ENCODE measurements around the gene ATRIP. TPM values are rescaled to one million over a fixed set of nuclear protein-coding genes. Genes with fewer than 3 reads are reported as not detected.

ATRIP gene
- total RNA-seq, 2 donors from 2014 or later = 3.2 to 8.6 TPM

DNA sequence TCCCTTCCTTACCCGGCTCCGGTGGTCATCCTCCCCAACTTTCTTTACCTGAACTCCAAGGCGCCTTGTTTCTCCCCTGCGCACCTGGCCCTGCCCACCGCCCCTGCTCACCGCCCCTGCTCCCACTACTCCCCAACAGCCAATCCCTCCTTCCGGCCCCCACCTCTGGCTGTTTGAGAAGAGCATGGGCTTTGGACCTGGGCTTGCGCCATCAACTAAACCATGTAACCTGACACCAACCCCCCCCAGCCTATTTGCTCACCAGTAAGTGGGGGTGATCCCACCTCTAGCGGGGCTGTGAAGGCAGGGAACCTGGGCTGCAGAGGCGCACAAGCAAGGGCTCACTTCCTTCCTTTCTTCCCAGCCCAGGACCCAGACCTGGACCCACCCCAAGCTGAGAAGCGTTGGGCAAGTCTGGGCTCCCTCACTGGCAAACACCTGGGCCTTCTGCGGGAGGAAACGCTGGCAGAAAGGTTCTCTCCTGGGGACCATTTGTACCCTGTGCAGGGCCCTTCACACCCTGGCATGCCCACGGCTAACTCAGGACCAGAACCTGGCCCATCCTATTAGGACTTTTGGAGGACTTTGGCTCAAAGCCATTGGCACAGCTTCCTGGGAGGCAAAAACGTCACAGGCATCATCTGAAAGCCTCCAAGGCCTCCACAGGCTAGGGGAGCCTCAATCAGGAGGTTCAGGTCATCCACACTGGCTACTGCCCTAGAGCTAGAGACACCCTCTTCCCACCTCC, 16.4 kb upstream of the ATRIP start, which contains the start of gene PLXNB1:
Gene PLXNB1 (minus strand): TSS at position 127 of the 748 bp plus-strand sequence. CDS start 5,475 bp downstream, outside the sequence.
- H3K4me1 ChIP-seq = peaks cover 38% of the 10 kb centered on the region
- intact Hi-C loops (cut with DNase I) = no loop called here

DNA sequence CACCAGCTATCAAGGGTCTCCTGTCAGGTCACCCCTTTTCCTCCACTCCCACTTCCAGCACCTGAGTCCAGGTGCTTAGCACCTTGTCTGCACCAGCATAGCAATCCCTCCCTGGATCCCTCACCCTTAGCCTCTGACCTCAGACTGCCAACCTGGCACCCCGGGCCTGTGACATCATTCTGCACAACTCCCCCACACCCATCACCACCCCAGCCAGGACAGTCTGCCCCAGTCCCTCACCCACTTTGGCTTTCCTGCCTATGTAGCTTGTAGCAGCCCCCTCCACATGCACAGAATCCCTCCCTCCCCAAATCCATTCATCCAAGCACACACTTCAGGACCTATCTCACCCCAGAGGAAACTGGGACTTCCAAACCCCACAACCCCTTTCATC, 15.8 kb upstream of the ATRIP start:
- Histone ChIP-seq H3K27ac (peak overlapping the region; percentile 89), H3K27me3 (no peaks in the 10 kb centered on the region), H3K9me3 (no peaks in the 10 kb centered on the region), H3K9ac (ENCODE audit: low read depth in 2 of 2, low read length in 2 of 2) (peak overlapping the region; percentile 63 to 80), H3K4me1 (peaks cover 39% of the 10 kb centered on the region), H3K4me3 (no peak overlapping the region), H3K36me3 (no peaks in the 10 kb centered on the region)
- intact Hi-C loops (cut with DNase I) = no loop called here
- TF ChIP-seq, protein P1, sequence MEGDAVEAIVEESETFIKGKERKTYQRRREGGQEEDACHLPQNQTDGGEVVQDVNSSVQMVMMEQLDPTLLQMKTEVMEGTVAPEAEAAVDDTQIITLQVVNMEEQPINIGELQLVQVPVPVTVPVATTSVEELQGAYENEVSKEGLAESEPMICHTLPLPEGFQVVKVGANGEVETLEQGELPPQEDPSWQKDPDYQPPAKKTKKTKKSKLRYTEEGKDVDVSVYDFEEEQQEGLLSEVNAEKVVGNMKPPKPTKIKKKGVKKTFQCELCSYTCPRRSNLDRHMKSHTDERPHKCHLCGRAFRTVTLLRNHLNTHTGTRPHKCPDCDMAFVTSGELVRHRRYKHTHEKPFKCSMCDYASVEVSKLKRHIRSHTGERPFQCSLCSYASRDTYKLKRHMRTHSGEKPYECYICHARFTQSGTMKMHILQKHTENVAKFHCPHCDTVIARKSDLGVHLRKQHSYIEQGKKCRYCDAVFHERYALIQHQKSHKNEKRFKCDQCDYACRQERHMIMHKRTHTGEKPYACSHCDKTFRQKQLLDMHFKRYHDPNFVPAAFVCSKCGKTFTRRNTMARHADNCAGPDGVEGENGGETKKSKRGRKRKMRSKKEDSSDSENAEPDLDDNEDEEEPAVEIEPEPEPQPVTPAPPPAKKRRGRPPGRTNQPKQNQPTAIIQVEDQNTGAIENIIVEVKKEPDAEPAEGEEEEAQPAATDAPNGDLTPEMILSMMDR (IDR thresholded peaks at IDR 0.05) = no peak
- no peak for DNase-seq

More for the DNA sequence above, 16.4 kb upstream of the ATRIP start, which contains the start of gene PLXNB1:
- H3K9me3 ChIP-seq = no peaks in the 10 kb centered on the region
- no peaks in the 10 kb centered on the region for H3K36me3 ChIP-seq
- no peaks in the 10 kb centered on the region for H3K27me3 ChIP-seq
- H3K27ac ChIP-seq = peak within 1 kb of the TSS; percentile 89
- H3K4me3 ChIP-seq = peak within 1 kb of the TSS; percentile 73
- TF ChIP-seq, protein P1 (IDR thresholded peaks at IDR 0.05) = no peak
- peak; percentile 85 for DNase-seq
- peak within 1 kb of the TSS; percentile 63 to 89 for H3K9ac ChIP-seq (ENCODE audit: low read depth in 2 of 2, low read length in 2 of 2)

DNA sequence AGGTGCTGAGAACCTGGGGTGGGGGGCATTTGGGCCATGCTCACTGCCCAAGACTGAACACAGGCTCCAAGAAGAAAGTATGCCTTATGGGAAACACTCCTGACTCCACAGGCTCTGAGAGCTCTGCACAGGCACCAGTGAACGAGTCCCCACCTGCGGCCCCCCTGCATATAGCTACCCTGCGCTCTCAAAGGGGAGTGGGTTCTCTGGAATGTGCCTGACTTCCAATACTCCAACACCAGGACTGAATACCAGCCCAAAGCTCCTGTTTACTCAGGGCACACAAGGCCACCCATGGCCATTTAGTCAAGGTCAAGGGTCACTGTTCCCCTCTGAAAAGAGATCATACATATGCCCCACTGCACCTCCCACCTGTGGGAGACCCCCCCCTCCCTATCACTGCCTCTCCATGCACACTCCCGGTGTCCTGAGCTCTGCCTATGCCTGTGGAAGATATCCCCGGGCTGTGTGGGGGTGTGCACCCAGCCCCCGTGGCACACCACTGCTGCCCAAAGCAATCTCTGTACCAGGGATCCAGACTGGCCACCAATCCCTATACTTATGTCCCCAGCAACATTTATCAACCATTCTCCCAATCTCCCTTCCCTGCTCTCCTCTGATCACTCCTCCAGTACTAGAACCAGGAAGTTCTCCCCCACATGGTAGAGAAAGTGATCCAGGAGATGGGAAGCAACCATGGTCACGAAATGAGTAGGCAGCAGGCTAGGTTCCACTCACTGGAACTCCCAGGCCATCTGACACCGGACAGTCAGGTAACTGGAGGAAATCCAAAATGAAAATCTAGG, 15.1 kb upstream of the ATRIP start:
- Histone ChIP-seq H3K4me1 (peaks cover 35% of the 10 kb centered on the region), H3K27ac (no peak overlapping the region), H3K9me3 (no peaks in the 10 kb centered on the region), H3K9ac (ENCODE audit: low read depth in 2 of 2, low read length in 2 of 2) (peak overlapping the region in 1 of 2 donors; percentile 80), H3K4me3 (no peak overlapping the region), H3K36me3 (no peaks in the 10 kb centered on the region), H3K27me3 (no peaks in the 10 kb centered on the region)
- no peak for DNase-seq
- intact Hi-C loops (cut with DNase I) = no loop called here
- TF ChIP-seq, protein P1 (IDR thresholded peaks at IDR 0.05) = no peak

DNA sequence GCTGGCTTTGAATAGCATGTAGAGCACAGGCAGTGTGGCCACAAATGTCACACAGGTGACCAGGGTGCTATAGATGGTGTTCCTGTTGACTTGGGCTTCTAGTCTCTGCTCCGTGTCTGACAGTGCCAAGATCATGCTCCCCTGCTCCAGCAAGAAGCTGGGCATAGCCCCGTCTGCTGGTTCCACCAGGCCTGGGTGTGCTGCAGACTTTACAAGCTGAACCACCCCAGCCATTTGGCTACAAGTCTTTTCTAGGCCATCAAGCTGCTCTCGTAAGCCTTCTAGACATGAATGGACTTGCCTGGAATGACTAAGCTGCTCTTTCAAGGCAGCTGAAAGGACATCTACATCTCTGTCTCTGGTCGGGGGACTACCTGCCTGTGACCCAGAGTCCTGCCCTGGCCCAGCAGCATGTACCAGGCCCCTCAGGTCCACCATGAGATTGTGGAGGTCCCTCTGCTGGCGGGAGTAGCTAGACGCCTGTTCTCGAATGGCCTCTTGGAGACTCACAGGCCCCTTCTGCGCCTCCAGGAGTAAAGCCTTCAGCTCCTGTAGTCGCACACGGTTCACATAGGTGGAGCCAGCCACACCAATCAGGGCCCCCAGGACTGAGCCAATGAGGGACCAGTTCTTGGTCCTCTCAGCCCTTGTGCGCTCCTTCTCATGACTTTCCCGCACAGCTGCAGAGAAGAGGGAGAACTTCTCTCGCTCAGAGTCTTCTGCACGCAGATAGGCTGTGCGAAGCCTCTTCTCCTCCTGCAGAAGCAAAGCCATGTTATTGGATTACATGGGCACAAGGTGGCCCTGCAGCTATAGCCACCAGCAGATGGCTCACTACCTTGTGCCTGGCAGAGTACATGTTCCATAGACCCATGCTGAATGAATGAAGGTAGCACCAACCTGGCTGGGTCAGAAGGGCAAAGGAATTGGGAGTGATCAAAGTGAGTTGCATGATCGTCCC, 13.8 kb upstream of the ATRIP start:
- Histone ChIP-seq H3K4me1 (peaks cover 28% of the 10 kb centered on the region), H3K27ac (peak overlapping the region; percentile 67), H3K4me3 (no peak overlapping the region), H3K27me3 (no peaks in the 10 kb centered on the region), H3K9me3 (no peaks in the 10 kb centered on the region), H3K9ac (ENCODE audit: low read depth in 2 of 2, low read length in 2 of 2) (peak overlapping the region in 1 of 2 donors; percentile 48), H3K36me3 (no peaks in the 10 kb centered on the region)
- intact Hi-C loops (cut with DNase I) = no loop called here
- peak; percentile 46 for DNase-seq
- TF ChIP-seq, protein P1 (IDR thresholded peaks at IDR 0.05) = no peak

Data from colonic mucosa (tissue), 4 donors.